H54 (cell line): ENCODE data around the gene OTUB1.

ENCODE experiments used
- DNase-seq: peaks from one replicate; pipeline ENCODE4 v3.0.0; 2011; ENCODE audit warnings: low spot score, mixed read lengths; ENCODE audit not compliant: insufficient read length
- FAIRE-seq: peaks from 3 replicates; lab custom pipeline; 2011; peaks lifted over from hg19 to GRCh38; lab: Jason Lieb, UNC
- POLR2A ChIP-seq: IDR thresholded peaks from 2 replicates; pipeline ENCODE4 v1.6.1; 2011; ENCODE audit warnings: low read depth, mild to moderate bottlenecking, low read length

The OTUB1 gene

GRCh38 chr11:64005691-64006090 lies 19.5 kb downstream of the OTUB1 start:
- TF ChIP-seq POLR2A = no peak
- DNase-seq (no peak), FAIRE-seq (no peak)

GRCh38 chr11:64006398-64006797 lies 20.2 kb downstream of the OTUB1 start:
- no peak for FAIRE-seq
- no peak for TF ChIP-seq POLR2A
- DNase-seq = no peak

GRCh38 chr11:64007160-64007628 lies 21.0 kb downstream of the OTUB1 start:
- TF ChIP-seq POLR2A = no peak
- FAIRE-seq = no peak
- DNase-seq = no peak

- FAIRE-seq = no peak
- TF ChIP-seq POLR2A = no peak
- no peak for DNase-seq
These were observed 21.5 kb downstream of the OTUB1 start for GRCh38 chr11:64007629-64008282.

GRCh38 chr11:64008283-64008913 lies 22.2 kb downstream of the OTUB1 start:
- no peak for TF ChIP-seq POLR2A
- FAIRE-seq (no peak), DNase-seq (no peak)

GRCh38 chr11:64008914-64009633 lies 22.8 kb downstream of the OTUB1 start:
- FAIRE-seq (no peak), DNase-seq (no peak)
- no peak for TF ChIP-seq POLR2A

- no peak for TF ChIP-seq POLR2A
- no peak for DNase-seq
- no peak for FAIRE-seq
These were observed 23.5 kb downstream of the OTUB1 start for GRCh38 chr11:64009710-64010109.

- FAIRE-seq = no peak
- DNase-seq = no peak
- TF ChIP-seq POLR2A = no peak
These were observed 24.5 kb downstream of the OTUB1 start for GRCh38 chr11:64010783-64011182.

- TF ChIP-seq POLR2A = no peak
- FAIRE-seq (no peak), DNase-seq (no peak)
These were observed 25.1 kb downstream of the OTUB1 start for GRCh38 chr11:64011371-64011770.

GRCh38 chr11:64013141-64013896 lies 27.1 kb downstream of the OTUB1 start:
- FAIRE-seq (no peak), DNase-seq (no peak)
- no peak for TF ChIP-seq POLR2A

GRCh38 chr11:64014356-64014755 lies 28.1 kb downstream of the OTUB1 start:
- no peak for TF ChIP-seq POLR2A
- DNase-seq = no peak
- FAIRE-seq = no peak

- DNase-seq (no peak), FAIRE-seq (no peak)
- no peak for TF ChIP-seq POLR2A
These were observed 29.3 kb downstream of the OTUB1 start for GRCh38 chr11:64015510-64015909.

GRCh38 chr11:64015935-64016845 lies 30.0 kb downstream of the OTUB1 start:
- TF ChIP-seq POLR2A = no peak
- DNase-seq (no peak), FAIRE-seq (no peak)
